HG02678 (cell line): Measurements from ENCODE around the gene PPARGC1A.

Experiments used
- ATAC-seq: cut with Tn5 transposase; IDR thresholded peaks from one replicate; pipeline ENCODE4 v1.9.1; 2021; ENCODE audit warnings: mild to moderate bottlenecking, moderate library complexity; ENCODE audit not compliant: unreplicated experiment

Gene PPARGC1A

GRCh38 chr4:23889814-23890341 lies at the start of gene PPARGC1A:
PPARGC1A (minus strand) TSS chr4:23890047; CDS start chr4:23889957, 90 bp downstream.
- no peak for ATAC-seq

GRCh38 chr4:23938796-23939195 lies 48.9 kb upstream of the PPARGC1A start:
- no peak for ATAC-seq

GRCh38 chr4:23937173-23937572 lies 47.3 kb upstream of the PPARGC1A start:
- no peak for ATAC-seq

GRCh38 chr4:23934915-23935314 lies 45.1 kb upstream of the PPARGC1A start:
- no peak for ATAC-seq

GRCh38 chr4:23934223-23934622 lies 44.4 kb upstream of the PPARGC1A start:
- no peak for ATAC-seq

GRCh38 chr4:23932901-23933308 lies 43.1 kb upstream of the PPARGC1A start:
- ATAC-seq: no peak

GRCh38 chr4:23932186-23932585 lies 42.3 kb upstream of the PPARGC1A start:
- ATAC-seq: no peak

- ATAC-seq: no peak
Measured at GRCh38 chr4:23931489-23931830, 41.6 kb upstream of the PPARGC1A start.

- ATAC-seq: no peak
Measured at GRCh38 chr4:23930750-23931488, 41.1 kb upstream of the PPARGC1A start.

- no peak for ATAC-seq
Measured at GRCh38 chr4:23929248-23929647, 39.4 kb upstream of the PPARGC1A start.

- ATAC-seq: no peak
Measured at GRCh38 chr4:23924556-23924955, 34.7 kb upstream of the PPARGC1A start.

- ATAC-seq: no peak
Measured at GRCh38 chr4:23923840-23924239, 34.0 kb upstream of the PPARGC1A start.

- ATAC-seq: no peak
Measured at GRCh38 chr4:23923141-23923540, 33.3 kb upstream of the PPARGC1A start.

- no peak for ATAC-seq
Measured at GRCh38 chr4:23922541-23923111, 32.8 kb upstream of the PPARGC1A start.

GRCh38 chr4:23922013-23922412 lies 32.2 kb upstream of the PPARGC1A start:
- no peak for ATAC-seq

GRCh38 chr4:23921447-23921845 lies 31.6 kb upstream of the PPARGC1A start:
- no peak for ATAC-seq

- no peak for ATAC-seq
Measured at GRCh38 chr4:23920716-23921446, 31.0 kb upstream of the PPARGC1A start.

- no peak for ATAC-seq
Measured at GRCh38 chr4:23920296-23920695, 30.4 kb upstream of the PPARGC1A start.

GRCh38 chr4:23916282-23916681 lies 26.4 kb upstream of the PPARGC1A start:
- no peak for ATAC-seq

- ATAC-seq: no peak
Measured at GRCh38 chr4:23915459-23916132, 25.7 kb upstream of the PPARGC1A start.
